OCI-LY1 (cell line): ENCODE measurements around the gene SPEM3.

Source experiments
- H2AFZ ChIP-seq: fragments of 200-600 bp; sonication (generic), shearing (Covaris generic); 2 replicates; pipeline ENCODE4 v1.6.0; 2014; ENCODE audit warnings: antibody characterized with exemption, mild to moderate bottlenecking, low read length
- H3F3A ChIP-seq: fragments of 200-600 bp; sonication (generic), shearing (Covaris generic); 2 replicates; pipeline ENCODE4 v1.6.0; 2014; ENCODE audit warnings: mild to moderate bottlenecking, antibody characterized with exemption, low read length, moderate library complexity; ENCODE audit not compliant: insufficient read depth
- H3K27ac ChIP-seq: fragments of 200-600 bp; sonication (generic); 2 replicates; pipeline ENCODE4 v1.5.1; 2014; ENCODE audit warnings: low read length, mixed run types, mild to moderate bottlenecking, low read depth; ENCODE audit not compliant: poor library complexity, severe bottlenecking
- H3K27me3 ChIP-seq: fragments of 200-600 bp; sonication (generic); 2 replicates; pipeline ENCODE4 v1.6.0; 2014; ENCODE audit warnings: antibody characterized with exemption, mild to moderate bottlenecking, low read length, moderate library complexity; ENCODE audit not compliant: insufficient read depth
- H3K36me3 ChIP-seq: fragments of 200-600 bp; sonication (generic); 2 replicates; pipeline ENCODE4 v1.6.1; 2014; ENCODE audit warnings: mild to moderate bottlenecking, antibody characterized with exemption, low read length, moderate library complexity, mixed read lengths; ENCODE audit not compliant: insufficient read depth
- H3K4me1 ChIP-seq: fragments of 200-600 bp; sonication (generic); 2 replicates; pipeline ENCODE4 v1.5.1; 2014; ENCODE audit warnings: mild to moderate bottlenecking, low read length, moderate library complexity; ENCODE audit not compliant: insufficient read depth, severe bottlenecking
- H3K4me2 ChIP-seq: fragments of 200-600 bp; sonication (generic), shearing (Covaris generic); 2 replicates; pipeline ENCODE4 v1.6.1; 2014; ENCODE audit warnings: low read length
- H3K4me3 ChIP-seq: fragments of 200-600 bp; sonication (generic); 2 replicates; pipeline ENCODE4 v1.5.1; 2014; ENCODE audit warnings: low read length, low read depth, mild to moderate bottlenecking, mixed read lengths; ENCODE audit not compliant: poor library complexity, severe bottlenecking
- H3K79me2 ChIP-seq: fragments of 200-600 bp; shearing (Covaris generic); 2 replicates; pipeline ENCODE4 v1.6.1; 2016; ENCODE audit warnings: mixed run types, low read length, mixed read lengths; ENCODE audit not compliant: insufficient read depth
- H3K9ac ChIP-seq: fragments of 200-600 bp; sonication (generic), shearing (Covaris generic); 2 replicates; pipeline ENCODE4 v1.6.1; 2014; ENCODE audit warnings: mild to moderate bottlenecking, low read length, mixed read lengths
- H3K9me2 ChIP-seq: fragments of 200-600 bp; sonication (generic), shearing (Covaris generic); 2 replicates; pipeline ENCODE4 v1.6.1; 2014; ENCODE audit warnings: low read depth, mild to moderate bottlenecking, low read length, mixed read lengths
- H3K9me3 ChIP-seq: fragments of 200-600 bp; shearing (Covaris generic); 2 replicates; pipeline ENCODE4 v1.6.1; 2014; ENCODE audit warnings: low read length, mixed read lengths
- H4K20me1 ChIP-seq: fragments of 200-600 bp; sonication (generic), shearing (Covaris generic); 2 replicates; pipeline ENCODE4 v1.6.0; 2016; ENCODE audit warnings: mild to moderate bottlenecking, low read length; ENCODE audit not compliant: insufficient read depth
- EZH2 ChIP-seq: fragments of 200-600 bp; sonication (generic), shearing (Covaris generic); IDR thresholded peaks from 2 replicates; pipeline ENCODE4 v1.8.0; 2017; ENCODE audit warnings: borderline replicate concordance, mixed run types, mild to moderate bottlenecking, antibody characterized with exemption, low read length, moderate library complexity, mixed read lengths
- TF ChIP-seq, protein P1 (sequence below): fragments of 200-600 bp; sonication (generic), shearing (Covaris generic); IDR thresholded peaks from 2 replicates; pipeline ENCODE4 v1.5.1; 2017; ENCODE audit warnings: mild to moderate bottlenecking, antibody characterized with exemption, low read length, moderate library complexity, mixed read lengths

The SPEM3 gene

DNA sequence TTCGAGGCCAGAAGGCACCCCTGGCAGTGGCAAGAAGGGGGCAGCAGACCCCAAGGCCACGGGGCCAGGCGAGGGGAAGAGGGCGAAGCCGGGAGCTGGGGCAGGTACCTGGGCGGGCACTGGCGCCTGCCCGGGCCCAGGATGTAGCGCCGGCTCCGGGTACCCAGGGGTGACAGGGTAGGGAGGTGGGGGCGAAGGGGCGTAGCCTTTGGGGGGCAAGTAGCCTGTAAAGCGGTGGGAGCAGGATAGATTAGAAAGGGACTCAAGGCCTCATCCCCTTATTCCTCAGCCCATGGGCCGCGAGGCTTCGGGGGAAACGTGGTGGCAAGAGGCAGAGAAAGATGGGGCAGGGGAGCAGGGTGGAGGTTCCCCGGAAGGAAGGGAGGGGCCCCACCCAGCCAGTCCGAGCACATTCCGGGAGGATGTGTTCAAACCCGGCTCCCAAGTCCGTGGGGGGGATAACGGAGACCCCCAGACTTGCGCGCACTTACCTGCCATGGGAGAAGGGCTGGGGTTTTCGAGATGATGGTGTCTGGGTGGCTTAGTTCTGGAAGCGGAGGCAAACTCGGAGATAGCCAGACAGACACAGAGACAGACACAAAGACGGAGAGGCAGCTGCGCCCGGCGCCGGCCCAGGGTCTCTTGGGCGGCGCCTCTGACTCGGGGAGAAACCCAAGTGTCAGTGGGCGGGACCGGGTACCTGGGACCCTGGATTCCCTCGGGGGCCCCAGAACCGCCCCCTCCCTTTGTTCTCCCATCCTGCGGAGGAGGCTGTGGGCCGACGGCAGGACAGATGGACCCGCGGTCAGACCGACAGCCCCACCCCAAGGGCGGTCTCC, 34.8 kb upstream of the SPEM3 start:
- Histone ChIP-seq H4K20me1 (no peaks in the 10 kb centered on the region), H3K9me3 (no peaks in the 10 kb centered on the region), H3F3A (no peaks in the 10 kb centered on the region), H3K36me3 (no peaks in the 10 kb centered on the region; the same call in 1 of the 2 replicates), H3K79me2 (no peaks in the 10 kb centered on the region), H3K9ac (peak overlapping the region; percentile 61), H3K27ac (no peak overlapping the region), H3K4me1 (peaks cover 15% of the 10 kb centered on the region), H2AFZ (no peak overlapping the region), H3K4me3 (peak overlapping the region; percentile 70), H3K9me2 (no peaks in the 10 kb centered on the region), H3K27me3 (no peaks in the 10 kb centered on the region), H3K4me2 (peak overlapping the region; percentile 80)
- TF ChIP-seq, protein P1, sequence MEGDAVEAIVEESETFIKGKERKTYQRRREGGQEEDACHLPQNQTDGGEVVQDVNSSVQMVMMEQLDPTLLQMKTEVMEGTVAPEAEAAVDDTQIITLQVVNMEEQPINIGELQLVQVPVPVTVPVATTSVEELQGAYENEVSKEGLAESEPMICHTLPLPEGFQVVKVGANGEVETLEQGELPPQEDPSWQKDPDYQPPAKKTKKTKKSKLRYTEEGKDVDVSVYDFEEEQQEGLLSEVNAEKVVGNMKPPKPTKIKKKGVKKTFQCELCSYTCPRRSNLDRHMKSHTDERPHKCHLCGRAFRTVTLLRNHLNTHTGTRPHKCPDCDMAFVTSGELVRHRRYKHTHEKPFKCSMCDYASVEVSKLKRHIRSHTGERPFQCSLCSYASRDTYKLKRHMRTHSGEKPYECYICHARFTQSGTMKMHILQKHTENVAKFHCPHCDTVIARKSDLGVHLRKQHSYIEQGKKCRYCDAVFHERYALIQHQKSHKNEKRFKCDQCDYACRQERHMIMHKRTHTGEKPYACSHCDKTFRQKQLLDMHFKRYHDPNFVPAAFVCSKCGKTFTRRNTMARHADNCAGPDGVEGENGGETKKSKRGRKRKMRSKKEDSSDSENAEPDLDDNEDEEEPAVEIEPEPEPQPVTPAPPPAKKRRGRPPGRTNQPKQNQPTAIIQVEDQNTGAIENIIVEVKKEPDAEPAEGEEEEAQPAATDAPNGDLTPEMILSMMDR, result no peak
- TF ChIP-seq EZH2, result no peak

DNA sequence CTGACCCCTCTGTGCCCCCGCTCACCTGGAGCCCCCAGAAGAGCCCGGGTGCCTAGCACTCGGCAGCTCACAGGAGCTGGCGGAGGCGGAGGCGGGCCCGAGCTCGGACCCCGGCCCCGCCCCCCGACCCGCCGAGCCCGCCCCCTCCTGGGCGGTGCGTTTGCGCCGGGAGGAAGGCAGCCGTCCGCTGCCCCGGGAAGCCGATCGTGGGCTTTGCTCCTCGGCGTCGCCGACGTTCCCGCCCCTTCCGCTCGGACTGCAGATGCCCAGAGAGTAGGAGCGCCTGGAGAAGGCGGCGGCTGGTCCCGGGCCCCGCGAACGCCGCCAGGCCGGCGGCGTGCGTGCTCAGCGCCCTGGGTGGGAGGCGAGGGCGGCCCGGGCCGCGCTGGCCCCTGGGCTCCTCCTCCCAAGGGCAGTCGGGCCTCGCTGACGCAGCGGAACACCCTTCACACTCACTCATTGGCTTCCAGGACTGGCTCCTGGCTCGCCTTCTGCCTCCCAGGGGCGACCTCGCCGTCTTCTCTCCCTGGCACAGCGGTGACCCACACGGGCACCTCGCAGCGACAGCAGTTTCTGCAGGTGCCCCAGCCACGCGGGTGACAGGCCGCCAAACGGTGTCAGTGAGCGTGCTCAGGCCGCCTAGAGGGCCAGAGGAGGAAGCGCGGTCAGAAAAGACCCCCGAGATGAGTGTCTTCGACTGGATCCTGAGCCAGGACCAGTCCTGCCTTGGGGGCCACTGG, 34.0 kb upstream of the SPEM3 start, which contains the start of gene PLSCR3:
TSS of gene PLSCR3 (minus strand) at position 74 of the 740 bp plus-strand sequence. CDS start 415 bp downstream, outside the sequence.
- peak within 1 kb of the TSS; percentile 80 for H3K4me2 ChIP-seq
- H3K36me3 ChIP-seq, result no peaks in the 10 kb centered on the region; the same call in 1 of the 2 replicates
- H3K27ac ChIP-seq, result no peak within 1 kb of the TSS
- no peaks in the 10 kb centered on the region for H3K9me3 ChIP-seq
- H3K9me2 ChIP-seq, result no peaks in the 10 kb centered on the region
- no peaks in the 10 kb centered on the region for H3K79me2 ChIP-seq
- no peaks in the 10 kb centered on the region for H3K27me3 ChIP-seq
- no peaks in the 10 kb centered on the region for H3F3A ChIP-seq
- H3K4me1 ChIP-seq, result peaks cover 15% of the 10 kb centered on the region
- TF ChIP-seq, protein P1, result peak; percentile 33
- no peak for TF ChIP-seq EZH2
- H3K4me3 ChIP-seq, result peak within 1 kb of the TSS; percentile 70
- no peak within 1 kb of the TSS for H2AFZ ChIP-seq
- H4K20me1 ChIP-seq, result no peaks in the 10 kb centered on the region
- H3K9ac ChIP-seq, result peak within 1 kb of the TSS; percentile 61

DNA sequence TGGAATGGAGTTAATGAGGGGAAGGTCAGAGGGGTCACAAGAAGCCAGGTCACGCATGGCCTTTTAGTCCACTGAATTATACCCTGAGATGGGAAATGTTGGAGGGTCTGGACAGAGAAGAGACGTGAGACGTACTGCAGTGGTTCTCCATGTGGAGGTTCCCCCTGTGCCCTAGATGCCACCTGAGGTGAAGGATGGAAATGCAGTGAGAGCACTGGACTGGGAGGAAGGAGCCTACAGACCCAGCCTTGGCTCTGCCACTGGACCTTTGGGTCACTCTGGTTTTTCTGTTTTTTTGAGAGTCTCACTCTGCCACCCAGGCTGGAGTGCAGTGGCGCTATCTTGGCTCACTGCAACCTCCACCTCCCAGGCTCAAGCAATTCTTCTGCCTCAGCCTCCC, 32.5 kb upstream of the SPEM3 start:
- Histone ChIP-seq H3K36me3 (no peaks in the 10 kb centered on the region; the same call in 1 of the 2 replicates), H3K9ac (no peak overlapping the region), H3K9me2 (no peaks in the 10 kb centered on the region), H3K9me3 (no peaks in the 10 kb centered on the region), H3K27me3 (no peaks in the 10 kb centered on the region), H3K4me3 (no peak overlapping the region), H4K20me1 (no peaks in the 10 kb centered on the region), H3F3A (no peaks in the 10 kb centered on the region), H3K79me2 (no peaks in the 10 kb centered on the region), H3K4me2 (no peak overlapping the region), H3K4me1 (peaks cover 15% of the 10 kb centered on the region), H2AFZ (no peak overlapping the region), H3K27ac (no peak overlapping the region)
- TF ChIP-seq, protein P1, result no peak
- no peak for TF ChIP-seq EZH2
